DMS153 treated with DMSO at 0.1 percent for 48 hours (cell line): ENCODE results near the gene HRH1.
"Not testable (repeated sequence)": the region's sequence is repeated elsewhere in the genome, so short reads cannot be mapped to it uniquely, and the experiment has no call there.

Experiments used
- DNase-seq: peaks from one replicate; lab custom pipeline; 2025; ENCODE audit not compliant: unreplicated experiment; lab: John Stamatoyannopoulos, UW

Gene HRH1

DNA sequence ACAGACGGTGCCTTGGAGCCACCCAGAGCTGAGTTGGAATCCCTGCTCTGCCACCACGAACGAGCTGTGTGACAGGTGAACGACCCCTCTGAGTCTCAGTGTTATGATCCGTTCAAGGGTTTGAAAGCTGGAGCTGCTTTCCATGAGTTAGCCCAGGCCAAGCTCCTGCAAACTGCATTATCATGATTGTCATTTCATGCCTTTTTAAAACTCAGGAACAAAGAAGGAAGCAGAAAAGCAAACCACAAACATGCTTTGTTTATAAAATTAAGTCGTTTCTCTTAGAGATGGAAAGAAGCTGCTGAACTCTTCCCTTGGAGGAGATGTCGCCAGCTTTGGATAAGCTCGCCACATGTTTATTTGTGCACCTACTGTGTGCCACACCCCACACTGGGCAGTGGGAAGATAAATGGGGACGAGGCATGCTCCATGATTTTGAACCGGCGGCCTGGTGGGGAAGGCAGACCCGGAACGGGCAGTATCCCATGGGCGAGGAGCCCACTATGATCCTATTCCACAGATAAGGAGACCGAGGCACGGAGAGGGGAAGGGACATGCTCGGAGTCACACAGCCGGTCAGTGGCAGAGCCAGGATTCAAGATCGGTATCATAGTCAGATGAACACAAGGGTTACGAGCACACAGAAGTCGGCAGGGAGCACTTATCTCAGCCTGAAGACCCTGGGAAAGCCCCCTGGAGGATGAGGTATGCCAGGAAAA, 15.9 kb downstream of the HRH1 start:
- no peak for DNase-seq

DNA sequence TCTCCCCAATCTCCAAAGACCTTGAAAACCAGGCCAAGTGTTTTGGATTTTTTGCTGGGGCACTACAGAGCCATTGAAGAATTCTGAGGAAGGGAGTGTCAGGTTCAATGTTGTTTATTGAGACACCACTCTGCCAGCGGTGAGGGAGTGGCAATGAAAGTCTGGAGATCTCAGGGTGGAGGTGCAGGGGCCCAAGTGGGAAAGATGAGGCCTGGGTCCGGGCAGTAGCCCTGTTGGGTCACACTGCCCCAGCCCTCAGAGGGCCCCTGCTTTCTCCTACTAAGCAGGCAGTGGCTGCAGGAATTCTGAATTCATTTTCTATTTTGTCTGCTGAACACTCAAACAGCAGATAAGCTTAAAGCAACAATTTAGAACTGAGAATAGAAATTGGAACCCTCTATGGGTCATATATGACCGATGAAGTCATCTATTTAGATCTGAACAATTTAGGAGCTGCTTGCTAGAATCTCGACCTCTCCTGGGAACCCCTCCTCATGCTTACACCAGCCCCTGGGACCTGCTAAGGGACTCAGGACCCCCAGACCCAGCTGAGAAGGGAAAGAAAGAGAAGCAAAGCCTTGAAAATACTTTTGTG, 17.9 kb downstream of the HRH1 start:
- no peak for DNase-seq

DNA sequence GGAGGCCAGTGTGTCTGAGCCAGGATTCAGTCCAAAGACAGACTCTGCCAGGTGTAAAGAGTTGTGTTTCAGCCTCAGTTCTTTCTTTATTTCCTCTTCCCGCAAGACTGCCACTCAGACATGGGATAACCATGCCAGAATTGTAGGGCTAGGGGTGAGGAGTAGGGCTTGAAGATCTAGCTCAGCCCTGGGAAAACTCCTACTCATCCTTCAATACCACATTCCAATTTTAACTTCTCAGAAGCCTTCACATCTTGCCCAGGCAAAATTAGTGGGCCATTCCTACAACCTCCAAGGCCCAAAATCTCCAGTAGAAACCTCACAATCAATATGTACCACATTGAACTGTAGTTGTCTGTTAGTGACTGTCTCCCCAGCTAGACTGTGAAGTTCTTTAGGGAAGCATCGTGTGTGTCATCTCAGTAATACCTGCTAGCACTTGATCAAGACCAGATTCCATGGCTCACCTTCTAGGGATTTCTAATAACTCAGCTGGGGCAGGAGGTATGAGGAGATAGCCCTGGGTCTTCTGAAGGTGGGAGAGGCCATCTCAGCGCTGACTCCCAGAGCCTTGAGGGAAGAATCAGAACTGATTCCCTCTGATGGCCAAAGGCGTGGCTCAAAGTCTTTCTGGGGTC, 19.7 kb downstream of the HRH1 start:
- no peak for DNase-seq

DNA sequence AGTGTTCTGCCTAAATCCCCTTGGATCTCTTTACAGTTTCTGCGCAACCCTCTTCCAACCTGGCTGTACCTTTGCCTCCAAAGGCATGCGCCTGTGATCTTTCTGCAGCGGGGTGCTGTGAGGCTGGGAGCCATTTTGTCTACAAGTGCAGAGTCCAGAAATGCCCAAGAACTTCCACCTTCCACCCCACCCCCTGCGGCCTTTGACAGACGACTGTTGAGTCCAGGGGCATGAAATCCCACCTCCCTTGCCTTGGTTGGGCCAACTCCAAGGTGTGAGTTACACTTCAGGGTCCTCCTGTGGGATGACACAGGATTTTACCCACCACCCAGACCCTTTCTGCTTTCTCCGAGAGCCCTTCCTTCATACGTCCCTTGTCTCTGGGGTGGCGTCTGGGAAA, 24.1 kb downstream of the HRH1 start:
- no peak for DNase-seq

DNA sequence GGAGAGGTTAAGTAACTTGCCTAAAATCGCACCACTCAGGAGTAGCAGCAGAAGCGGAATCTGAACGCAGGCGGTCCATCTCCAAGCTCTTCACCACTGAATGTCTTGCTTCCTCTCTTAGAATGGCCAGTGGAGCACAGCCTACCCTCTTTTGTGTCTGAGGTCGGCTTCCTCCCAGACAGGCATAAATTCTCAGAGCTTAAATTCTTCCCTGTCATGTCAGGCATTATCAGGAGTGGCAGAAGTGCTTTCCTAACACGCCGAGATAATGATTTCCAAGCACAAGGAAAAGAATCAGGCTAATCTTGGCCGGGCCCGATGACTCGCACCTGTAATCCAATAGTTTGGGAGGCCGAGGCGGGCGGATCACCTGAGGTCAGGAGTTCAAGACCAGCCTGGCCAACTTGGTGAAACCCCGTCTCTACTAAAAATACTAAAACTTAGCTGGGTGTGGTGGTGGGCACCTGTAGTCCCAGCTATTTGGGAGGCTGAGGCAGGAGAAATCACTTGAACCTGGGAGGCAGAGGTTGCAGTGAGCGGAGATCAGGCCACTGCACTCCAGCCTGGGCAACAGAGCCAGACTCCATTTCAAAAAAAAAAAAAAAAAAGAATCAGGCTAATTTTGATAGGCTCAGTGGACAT, 30.2 kb downstream of the HRH1 start:
- DNase-seq, result not testable (repeated sequence)

DNA sequence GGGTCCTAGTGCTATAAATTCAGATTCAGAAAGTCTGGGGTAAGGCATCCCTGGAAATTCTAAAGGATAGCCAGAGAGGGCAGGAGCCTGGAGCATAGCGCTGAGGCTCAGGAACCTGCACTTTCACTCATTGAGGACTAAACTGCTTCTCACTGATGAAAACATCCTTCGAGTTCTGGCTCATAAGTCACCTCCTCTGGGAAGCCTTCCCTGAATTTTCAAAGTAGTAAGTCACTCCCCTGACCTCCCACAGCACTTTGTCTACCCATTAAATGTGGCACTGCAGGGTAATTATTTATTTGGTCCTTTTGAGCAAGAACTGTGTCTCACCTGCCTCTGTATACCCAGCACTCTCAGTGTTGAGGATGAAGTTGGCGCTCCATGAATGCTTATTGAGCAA, 30.9 kb downstream of the HRH1 start:
- DNase-seq, result no peak

DNA sequence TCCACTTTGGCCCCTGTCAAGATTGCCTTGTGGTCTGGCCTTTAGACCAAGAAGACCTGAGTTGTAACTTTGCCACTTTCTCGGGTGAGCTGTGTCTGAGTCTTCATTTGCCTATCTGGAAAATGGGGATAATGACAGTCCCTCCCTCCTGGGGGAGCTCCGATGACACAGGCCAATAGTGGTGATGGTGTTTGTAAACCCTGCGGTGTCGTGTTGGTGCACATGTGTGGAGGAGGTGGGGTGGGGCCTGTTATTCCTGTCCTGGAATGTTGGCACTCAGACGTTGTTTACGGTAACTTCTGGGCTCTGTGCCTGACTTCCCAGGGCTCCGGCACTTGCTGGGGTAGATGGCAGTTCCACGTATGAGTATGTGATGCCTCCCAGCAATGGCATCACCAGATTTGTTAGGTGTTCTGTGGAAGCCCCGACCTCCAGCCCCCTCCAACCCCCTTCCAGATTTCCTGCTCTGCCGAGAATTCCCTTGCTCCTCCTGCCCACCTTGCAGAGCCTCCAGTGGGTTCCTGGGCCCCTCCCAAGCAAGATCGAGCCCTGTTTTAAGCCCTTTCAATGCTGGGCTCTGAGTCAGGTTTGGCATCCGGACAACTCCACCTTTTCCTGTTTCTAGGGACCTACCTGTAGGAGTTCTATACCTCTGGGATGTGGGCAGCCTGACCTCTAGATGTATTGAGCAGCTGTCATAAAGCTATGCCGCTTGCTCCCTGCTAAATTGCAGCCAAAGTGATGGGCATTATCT, 31.4 kb downstream of the HRH1 start:
- DNase-seq, result no peak

DNA sequence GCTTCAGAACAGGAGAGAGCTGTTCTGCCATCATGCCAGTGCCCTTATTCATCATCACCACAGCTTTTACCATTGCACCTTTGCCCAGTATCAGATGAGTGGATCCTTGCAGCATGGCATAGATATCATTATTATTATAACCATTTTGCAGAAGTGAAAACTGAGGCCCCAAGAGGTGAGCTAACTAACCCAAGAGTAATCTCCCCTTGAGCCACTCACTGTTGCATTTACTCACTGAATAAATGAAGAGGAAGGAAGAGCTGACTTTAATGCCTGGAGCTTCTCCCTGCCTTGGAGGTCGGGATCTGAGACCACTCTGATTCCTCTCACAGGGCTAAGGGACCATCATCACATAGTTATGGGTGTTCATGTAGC, 32.0 kb downstream of the HRH1 start:
- no peak for DNase-seq

DNA sequence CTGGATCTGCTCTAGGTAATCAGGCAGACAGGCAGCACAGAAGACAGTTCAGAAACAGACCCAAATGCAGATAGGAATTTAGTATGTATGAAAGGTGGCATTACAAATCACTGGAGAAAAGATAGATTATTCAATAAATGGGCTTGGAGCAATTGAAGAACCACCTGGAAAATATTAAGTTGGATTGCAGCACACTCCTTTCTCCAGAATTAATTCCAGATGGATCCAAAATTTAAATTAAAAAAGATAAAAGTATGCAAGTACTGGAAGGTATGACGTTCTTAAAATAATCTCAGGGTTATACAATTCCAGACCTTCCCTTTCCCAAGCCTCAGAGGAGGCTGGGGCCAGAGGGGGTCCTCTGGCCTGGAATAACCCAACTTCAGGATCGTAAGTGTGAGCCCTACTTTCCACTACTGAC, 32.5 kb downstream of the HRH1 start:
- no peak for DNase-seq

DNA sequence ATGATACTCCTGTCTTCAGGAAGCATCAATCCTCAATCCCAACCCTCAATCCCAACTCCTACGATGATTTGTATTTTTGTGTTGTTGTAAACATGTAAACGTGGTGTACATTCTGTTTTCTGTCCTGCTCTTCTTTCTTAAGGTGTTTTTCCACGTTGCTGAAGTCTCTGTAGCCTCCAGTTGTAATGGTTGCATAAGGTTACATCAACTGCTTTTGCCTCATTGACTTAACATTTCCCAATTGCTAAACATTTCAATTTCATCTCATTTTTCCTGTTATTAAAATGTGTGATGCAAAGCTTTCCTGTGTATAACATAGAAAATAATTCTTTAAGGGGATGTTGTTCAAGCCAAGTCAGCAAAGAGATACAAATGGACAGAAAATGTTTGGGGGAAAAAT, 33.4 kb downstream of the HRH1 start:
- no peak for DNase-seq

DNA sequence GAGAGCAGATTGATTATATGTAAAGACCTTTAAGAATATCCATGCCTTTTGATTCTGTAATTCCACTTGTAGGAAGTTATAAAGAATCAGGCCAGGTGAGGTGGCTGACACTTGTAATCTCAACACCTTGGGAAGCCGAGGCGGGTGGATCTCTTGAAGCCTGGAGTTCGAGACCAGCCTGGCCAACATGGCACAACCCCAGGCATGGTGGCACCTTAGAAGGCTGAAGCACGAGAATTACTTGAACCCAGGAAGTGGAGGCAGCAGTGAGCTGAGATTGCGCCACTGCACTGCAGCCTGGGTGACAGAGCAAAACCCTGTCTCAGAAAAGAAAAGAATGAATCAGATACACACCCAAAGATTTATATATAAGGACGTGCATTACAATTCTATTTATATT, 33.9 kb downstream of the HRH1 start:
- no peak for DNase-seq

DNA sequence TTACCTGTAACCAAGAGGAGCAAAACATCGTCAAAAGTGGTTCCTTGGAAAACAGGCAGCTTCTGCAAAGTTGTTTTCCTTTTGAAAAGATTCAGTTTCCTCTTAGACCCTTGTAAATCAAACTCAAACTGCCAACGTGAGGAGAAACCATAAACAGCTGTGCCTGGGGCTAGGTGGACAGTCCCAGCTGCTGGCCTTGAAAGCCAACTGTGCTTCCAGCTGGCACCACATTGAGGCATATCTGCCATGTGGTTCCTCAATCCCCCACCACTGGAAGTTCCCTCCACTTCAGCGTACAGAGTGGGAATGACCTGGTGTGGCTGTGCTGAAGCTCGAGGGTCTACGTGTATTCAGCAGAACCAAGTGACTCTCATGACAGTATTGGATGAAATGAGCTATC, 40.9 kb downstream of the HRH1 start:
- DNase-seq, result no peak

DNA sequence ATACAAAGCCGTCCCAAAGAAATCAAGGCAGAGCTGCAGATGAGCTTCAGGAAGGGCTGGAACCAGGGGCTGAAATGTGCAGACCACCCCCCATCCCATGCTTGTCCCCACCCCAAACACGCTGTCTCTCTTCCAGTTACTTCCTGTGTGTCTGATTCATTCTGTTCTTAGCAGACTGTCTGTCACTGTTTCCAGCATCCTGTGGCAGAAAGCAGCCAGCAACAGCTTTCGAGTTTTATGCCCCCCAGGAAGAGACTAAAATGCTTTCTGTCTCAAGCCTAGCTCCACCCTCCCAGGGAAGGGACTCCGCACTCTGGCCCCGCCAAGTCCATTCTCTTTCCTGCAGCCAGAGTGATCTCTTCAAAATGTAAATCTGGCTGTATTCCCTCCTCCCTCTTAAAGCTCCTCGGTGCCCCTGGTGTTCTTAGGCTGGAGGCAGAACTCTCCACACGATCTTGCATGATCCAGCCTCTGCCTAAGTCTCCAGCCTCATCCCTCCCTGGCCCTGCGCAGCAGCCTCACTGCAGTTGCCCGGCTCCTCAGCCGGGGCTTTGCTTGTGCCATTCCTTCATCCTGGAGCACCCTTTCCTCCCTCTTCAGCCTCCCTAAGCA, 41.5 kb downstream of the HRH1 start:
- no peak for DNase-seq

DNA sequence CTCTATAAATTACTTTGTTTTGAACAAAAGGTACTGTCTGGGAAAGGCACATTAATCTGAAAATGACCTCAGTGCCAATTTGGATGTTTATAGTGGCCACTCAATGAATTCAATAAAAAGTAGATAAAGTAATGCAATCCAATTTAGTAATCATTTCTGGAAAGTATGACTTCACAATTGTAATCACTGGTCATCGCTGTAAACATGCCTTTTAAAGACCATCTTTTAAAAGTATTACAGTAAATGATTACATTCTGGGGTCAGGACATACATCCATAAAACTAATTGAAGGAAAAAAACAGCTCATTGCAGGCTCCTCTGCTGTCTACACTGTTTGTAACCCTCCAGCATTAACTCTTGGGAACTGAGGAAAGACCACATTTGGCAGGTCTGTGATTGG, 43.2 kb downstream of the HRH1 start:
- DNase-seq, result no peak

DNA sequence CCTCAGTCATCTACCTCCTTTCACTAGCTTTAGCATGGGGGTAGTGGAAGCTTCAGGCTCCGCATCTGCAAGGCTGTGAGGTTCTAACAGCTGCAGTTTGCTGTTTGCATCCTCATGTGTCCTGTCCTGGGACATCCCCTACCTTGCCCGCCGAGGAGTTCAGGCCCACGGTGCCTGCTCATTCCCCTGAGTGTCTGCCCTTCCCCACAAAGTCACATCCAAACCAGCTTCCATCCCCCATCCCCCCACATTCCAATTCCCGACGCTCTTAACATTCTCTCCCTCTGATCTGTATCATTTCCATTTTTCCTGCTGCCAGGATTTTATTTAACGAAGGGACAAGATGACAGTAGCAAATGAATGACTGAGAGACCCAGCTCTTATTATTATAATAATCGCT, 43.8 kb downstream of the HRH1 start:
- DNase-seq, result no peak

DNA sequence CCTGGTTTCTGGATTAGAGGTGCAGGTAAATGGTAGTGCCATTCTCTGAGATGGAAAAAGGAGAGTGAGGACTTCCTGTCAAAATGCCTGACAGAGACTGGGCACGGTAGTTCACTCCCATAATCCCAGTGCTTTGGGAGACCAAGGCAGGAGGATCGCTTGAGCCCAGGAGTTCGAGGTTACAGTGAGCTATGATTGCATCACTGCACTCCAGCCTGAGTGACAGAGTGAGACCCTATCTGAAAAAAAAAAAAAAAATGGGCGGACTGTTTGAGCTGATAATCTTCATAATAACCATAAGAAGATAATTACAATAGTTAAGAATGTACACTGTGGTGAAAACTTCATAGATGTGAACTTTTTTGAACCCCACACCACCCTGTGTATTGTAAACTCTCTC, 44.2 kb downstream of the HRH1 start:
- DNase-seq, result no peak

DNA sequence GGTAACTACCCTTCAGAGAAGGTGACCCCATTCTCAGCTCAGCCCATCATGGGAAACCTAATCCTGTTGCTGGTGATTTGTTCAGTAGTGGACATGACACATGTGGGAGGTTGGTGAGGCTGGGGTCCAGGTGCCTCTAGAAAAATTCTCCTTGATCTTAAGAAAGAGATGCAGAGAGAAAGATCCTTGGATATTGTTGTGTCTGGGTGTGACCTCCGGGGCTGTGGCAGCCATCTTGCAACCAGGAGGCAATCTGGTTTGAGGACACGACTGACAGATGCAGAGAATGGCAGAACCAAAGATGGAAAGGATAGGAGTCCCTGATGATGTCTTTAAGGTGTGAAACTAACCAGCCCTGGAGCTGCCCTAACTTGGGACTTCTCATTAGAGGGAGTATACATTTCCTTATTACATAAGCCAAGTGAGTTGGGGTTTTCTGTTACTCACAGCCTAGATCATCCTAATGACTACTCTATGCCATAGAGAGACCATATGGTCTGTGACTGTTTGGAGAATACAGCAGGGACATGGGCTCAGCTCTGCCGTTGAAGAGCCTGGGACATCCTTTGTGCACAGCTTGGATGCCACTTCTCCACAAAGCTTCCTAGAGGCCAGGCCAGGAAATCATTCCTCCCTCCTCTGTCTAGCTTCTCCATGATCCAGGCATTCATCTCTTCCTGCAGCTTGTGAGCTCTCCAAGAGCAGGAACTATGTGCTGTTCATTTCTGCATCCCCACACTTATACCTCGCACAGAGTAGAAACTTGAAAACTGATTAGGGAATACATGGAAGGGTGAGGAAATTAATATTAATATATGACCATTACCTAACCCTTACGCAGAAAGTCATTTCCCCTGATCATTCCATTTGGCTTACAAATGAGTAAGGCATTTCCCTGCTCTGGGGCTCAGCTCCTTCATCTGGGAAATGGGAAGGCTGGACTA, 45.9 kb downstream of the HRH1 start:
- DNase-seq, result no peak

DNA sequence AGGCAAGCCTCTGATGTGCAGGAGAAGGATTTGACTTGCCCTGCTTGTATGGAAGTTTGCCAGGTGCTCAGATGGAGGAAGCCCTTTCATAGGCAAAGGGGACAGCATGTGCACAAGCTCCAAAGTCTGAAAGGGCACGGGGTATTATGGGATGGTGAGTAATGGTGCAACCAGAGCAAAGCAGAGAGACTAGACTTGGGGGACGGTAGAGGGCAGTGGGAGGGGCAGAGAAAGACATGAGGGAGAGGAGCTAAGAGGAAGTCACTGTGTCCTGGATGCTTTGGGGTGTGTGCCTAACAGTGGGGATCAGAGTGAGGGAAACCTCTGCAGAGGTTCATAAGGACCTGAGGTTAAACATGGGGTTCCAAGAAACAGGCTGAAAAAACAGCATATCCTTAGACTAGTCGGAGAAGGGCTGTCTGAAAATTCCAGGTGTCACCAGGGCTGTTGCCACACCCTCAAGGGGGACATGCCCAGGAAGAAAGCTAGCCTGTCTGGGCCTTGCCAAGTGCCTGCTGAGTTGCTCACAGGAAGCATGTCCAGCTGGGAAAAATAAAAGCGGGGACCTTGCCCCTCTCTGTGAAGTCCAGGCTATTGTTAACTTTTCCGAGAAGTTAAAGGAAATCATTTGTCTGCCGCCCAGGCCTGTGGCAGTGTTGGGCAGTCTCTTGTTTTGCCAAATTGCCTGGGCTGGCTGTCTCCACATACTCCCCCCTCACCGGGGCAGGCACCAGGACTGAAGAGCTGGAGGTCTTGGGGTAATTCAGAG, 47.1 kb downstream of the HRH1 start:
- DNase-seq, result no peak

DNA sequence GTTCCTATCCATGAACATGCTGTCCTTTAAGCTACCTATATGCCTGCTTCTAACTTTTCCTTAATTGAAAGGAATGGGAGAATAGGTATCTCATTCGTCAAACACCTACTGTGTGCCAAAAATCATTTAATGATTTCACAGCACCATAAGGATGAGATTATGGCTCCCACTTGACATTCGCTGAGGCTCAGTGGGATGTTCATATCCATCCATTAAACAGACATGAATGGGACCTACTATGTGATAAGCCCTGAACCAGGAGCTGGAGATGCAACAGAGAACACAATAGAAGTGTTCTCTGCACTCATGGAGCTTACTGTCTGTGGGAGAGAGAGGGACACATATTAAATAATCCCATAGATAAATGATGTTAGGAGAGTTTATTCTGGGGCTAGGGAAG, 49.7 kb downstream of the HRH1 start:
- no peak for DNase-seq
